Gastrocnemius medialis (tissue), 4 donors: Measurements from ENCODE around the gene RAB40C.

Experiments
- POLR2A ChIP-seq, 2 donors: fragments of 450-650 bp; IDR thresholded peaks; one replicate each; pipeline ENCODE4 v1.6.1; 2017; ENCODE audit warnings: antibody characterized with exemption in 2 of 2, mild to moderate bottlenecking in 2 of 2, moderate library complexity in 2 of 2
- TF ChIP-seq, protein P1 (sequence below), 5 experiments: fragments of 450-650 bp in 3 of 5; fragments of 200-600 bp in 2 of 5; sonication (generic) in 2 of 5; IDR thresholded peaks in 4 of 5; conservative IDR thresholded peaks in 1 of 5; 1 replicate in 4 of 5; 2 replicates in 1 of 5; pipeline ENCODE4 v1.5.1; 2016 to 2019; ENCODE audit warnings: antibody characterized with exemption in 5 of 5, mild to moderate bottlenecking in 3 of 5, moderate library complexity in 3 of 5

GRCh38 chr16:624526-625070, 34.7 kb downstream of the RAB40C start:
- no peak for TF ChIP-seq POLR2A (IDR thresholded peaks at IDR 0.05)
- TF ChIP-seq, protein P1, sequence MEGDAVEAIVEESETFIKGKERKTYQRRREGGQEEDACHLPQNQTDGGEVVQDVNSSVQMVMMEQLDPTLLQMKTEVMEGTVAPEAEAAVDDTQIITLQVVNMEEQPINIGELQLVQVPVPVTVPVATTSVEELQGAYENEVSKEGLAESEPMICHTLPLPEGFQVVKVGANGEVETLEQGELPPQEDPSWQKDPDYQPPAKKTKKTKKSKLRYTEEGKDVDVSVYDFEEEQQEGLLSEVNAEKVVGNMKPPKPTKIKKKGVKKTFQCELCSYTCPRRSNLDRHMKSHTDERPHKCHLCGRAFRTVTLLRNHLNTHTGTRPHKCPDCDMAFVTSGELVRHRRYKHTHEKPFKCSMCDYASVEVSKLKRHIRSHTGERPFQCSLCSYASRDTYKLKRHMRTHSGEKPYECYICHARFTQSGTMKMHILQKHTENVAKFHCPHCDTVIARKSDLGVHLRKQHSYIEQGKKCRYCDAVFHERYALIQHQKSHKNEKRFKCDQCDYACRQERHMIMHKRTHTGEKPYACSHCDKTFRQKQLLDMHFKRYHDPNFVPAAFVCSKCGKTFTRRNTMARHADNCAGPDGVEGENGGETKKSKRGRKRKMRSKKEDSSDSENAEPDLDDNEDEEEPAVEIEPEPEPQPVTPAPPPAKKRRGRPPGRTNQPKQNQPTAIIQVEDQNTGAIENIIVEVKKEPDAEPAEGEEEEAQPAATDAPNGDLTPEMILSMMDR (IDR thresholded peaks at IDR 0.05 in 4 of 5, conservative IDR thresholded peaks at IDR 0.05 in 1 of 5), result no peak
